ENCODE data around the gene DMAC1. TPM values are rescaled to one million over a fixed set of nuclear protein-coding genes. Genes with fewer than 3 reads are reported as not detected.

Gene DMAC1
- total RNA-seq, 1 experiment from 2014 or later: 65.9 TPM

DNA sequence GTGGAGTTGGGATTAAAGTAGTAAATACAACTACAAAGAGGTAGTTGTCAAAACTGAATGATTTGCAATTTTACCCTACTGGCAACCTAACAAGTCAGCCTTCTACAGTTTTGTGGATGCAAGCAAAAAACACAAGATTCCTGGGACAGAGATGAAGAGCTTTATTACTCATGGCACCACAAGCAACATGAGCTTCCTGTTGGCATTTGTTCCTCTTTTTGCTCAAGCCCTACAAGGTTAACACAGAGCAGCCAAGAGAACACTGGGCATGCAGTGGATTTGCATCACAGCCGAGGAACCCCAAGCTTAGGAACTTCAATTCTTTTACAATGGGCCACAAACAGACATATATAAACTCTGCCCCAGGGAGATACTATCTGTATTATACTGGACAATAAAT, 28.8 kb upstream of the DMAC1 start:
- no TSS peak for BruUV-seq (replicated peaks)
- TF ChIP-seq, protein P1, sequence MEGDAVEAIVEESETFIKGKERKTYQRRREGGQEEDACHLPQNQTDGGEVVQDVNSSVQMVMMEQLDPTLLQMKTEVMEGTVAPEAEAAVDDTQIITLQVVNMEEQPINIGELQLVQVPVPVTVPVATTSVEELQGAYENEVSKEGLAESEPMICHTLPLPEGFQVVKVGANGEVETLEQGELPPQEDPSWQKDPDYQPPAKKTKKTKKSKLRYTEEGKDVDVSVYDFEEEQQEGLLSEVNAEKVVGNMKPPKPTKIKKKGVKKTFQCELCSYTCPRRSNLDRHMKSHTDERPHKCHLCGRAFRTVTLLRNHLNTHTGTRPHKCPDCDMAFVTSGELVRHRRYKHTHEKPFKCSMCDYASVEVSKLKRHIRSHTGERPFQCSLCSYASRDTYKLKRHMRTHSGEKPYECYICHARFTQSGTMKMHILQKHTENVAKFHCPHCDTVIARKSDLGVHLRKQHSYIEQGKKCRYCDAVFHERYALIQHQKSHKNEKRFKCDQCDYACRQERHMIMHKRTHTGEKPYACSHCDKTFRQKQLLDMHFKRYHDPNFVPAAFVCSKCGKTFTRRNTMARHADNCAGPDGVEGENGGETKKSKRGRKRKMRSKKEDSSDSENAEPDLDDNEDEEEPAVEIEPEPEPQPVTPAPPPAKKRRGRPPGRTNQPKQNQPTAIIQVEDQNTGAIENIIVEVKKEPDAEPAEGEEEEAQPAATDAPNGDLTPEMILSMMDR (conservative IDR thresholded peaks at IDR 0.05; ENCODE audit: low read depth, low read length): no peak
- no peak for TF ChIP-seq EZH2 (IDR thresholded peaks at IDR 0.05; ENCODE audit: borderline replicate concordance, low read depth, low read length, poor library complexity, severe bottlenecking)
- POLR2A ChIA-PET (ENCODE audit: low non-redundant PET): no interaction called here
- H3K27me3 ChIP-seq (replicated peaks; ENCODE audit: insufficient read depth, low read depth, low read length, poor library complexity): no peaks in the 10 kb centered on the region
- no peaks in the 10 kb centered on the region for H3K4me1 ChIP-seq (ENCODE audit: insufficient read depth, low read length, poor library complexity, severe bottlenecking)
- no peaks in the 10 kb centered on the region for H3K36me3 ChIP-seq (ENCODE audit: insufficient read depth, low read length, poor library complexity, severe bottlenecking)
- DNase-seq (ENCODE audit: low spot score): no peak
- CTCF ChIA-PET: no interaction called here
- no peak overlapping the region for H3K27ac ChIP-seq (ENCODE audit: low read depth, low read length, poor library complexity, severe bottlenecking)
- intact Hi-C loops (cut with micrococcal nuclease; ENCODE audit: unreplicated experiment): no loop called here
- H3K4me3 ChIP-seq (ENCODE audit: low read depth, low read length, poor library complexity, severe bottlenecking): no peak overlapping the region
- no peaks in the 10 kb centered on the region for H3K9me3 ChIP-seq (ENCODE audit: low read depth, low read length, poor library complexity, severe bottlenecking)

DNA sequence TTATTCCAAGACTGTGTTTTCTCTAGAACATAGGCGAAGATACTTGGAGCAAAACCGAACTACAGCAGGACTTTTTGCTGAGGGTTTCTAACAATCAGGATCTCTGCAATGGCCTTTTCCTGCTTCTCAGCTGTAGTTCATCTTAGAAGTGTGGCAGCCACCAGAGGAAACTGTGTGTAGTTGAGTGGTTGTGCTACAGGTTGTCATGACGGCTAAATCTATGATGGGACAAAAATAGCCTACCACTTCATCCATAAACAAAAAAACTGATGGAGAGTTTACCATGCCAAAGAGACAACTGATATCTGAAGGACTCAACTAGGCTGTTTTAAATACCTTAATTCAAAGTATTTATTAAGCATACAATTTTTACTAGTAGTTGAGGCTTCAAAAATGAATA, 28.2 kb upstream of the DMAC1 start:
- no peak for DNase-seq (ENCODE audit: low spot score)
- intact Hi-C loops (cut with micrococcal nuclease; ENCODE audit: unreplicated experiment): no loop called here
- Histone ChIP-seq H3K36me3 (ENCODE audit: insufficient read depth, low read length, poor library complexity, severe bottlenecking) (no peaks in the 10 kb centered on the region), H3K4me1 (ENCODE audit: insufficient read depth, low read length, poor library complexity, severe bottlenecking) (no peaks in the 10 kb centered on the region), H3K9me3 (ENCODE audit: low read depth, low read length, poor library complexity, severe bottlenecking) (no peaks in the 10 kb centered on the region), H3K27ac (ENCODE audit: low read depth, low read length, poor library complexity, severe bottlenecking) (no peak overlapping the region), H3K4me3 (ENCODE audit: low read depth, low read length, poor library complexity, severe bottlenecking) (no peak overlapping the region), H3K27me3 (replicated peaks; ENCODE audit: insufficient read depth, low read depth, low read length, poor library complexity) (no peaks in the 10 kb centered on the region)
- POLR2A ChIA-PET (ENCODE audit: low non-redundant PET): no interaction called here
- CTCF ChIA-PET: no interaction called here
- TF ChIP-seq EZH2 (IDR thresholded peaks at IDR 0.05; ENCODE audit: borderline replicate concordance, low read depth, low read length, poor library complexity, severe bottlenecking): no peak
- TF ChIP-seq, protein P1 (conservative IDR thresholded peaks at IDR 0.05; ENCODE audit: low read depth, low read length): no peak
- no TSS peak for BruUV-seq (replicated peaks)

DNA sequence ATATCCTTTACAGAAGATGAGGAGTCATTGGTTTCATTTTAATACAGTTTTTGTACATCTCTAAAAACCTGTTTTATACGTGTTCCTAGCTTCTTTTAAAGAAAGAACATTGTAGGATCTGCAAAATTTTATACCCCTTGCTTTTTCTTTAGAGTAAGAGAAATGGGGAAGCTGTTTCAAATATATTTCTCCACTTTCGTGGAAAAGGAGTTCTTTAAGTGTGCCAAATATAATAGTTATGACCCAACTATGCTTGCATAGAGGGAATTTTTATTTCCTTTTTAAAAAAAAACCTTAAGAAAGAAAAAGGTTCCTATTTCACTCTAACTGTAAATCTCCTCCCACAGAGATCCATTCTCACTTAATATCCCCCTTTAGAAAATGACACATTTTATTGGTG, 27.5 kb upstream of the DMAC1 start:
- BruUV-seq (replicated peaks): no TSS peak
- Histone ChIP-seq H3K27ac (ENCODE audit: low read depth, low read length, poor library complexity, severe bottlenecking) (no peak overlapping the region), H3K4me1 (ENCODE audit: insufficient read depth, low read length, poor library complexity, severe bottlenecking) (no peaks in the 10 kb centered on the region), H3K27me3 (replicated peaks; ENCODE audit: insufficient read depth, low read depth, low read length, poor library complexity) (no peaks in the 10 kb centered on the region), H3K9me3 (ENCODE audit: low read depth, low read length, poor library complexity, severe bottlenecking) (no peaks in the 10 kb centered on the region), H3K36me3 (ENCODE audit: insufficient read depth, low read length, poor library complexity, severe bottlenecking) (no peaks in the 10 kb centered on the region), H3K4me3 (ENCODE audit: low read depth, low read length, poor library complexity, severe bottlenecking) (no peak overlapping the region)
- TF ChIP-seq, protein P1 (conservative IDR thresholded peaks at IDR 0.05; ENCODE audit: low read depth, low read length): no peak
- no peak for TF ChIP-seq EZH2 (IDR thresholded peaks at IDR 0.05; ENCODE audit: borderline replicate concordance, low read depth, low read length, poor library complexity, severe bottlenecking)
- POLR2A ChIA-PET (ENCODE audit: low non-redundant PET): interaction anchor here (0.6 kb wide), 1 partner anchor 34 kb away, joined by 4 read pairs; no protein-coding TSS in a partner anchor
- intact Hi-C loops (cut with micrococcal nuclease; ENCODE audit: unreplicated experiment): no loop called here
- CTCF ChIA-PET: no interaction called here
- no peak for DNase-seq (ENCODE audit: low spot score)

All from A673 (cell line).